Left ventricle myocardium superior (tissue), 1 donor: Measurements from ENCODE around the gene DCC. TPM values are rescaled to one million over a fixed set of nuclear protein-coding genes. Genes with fewer than 3 reads are reported as not detected.
"Not testable (repeated sequence)": the region's sequence is repeated elsewhere in the genome, so short reads cannot be mapped to it uniquely, and the experiment has no call there.

ENCODE experiments used
- ATAC-seq: fragments of 200-7000 bp; cut with Tn5 transposase; one replicate; pipeline ENCODE4 v1.9.1; 2020; ENCODE audit warnings: mild to moderate bottlenecking, moderate library complexity
- DNase-seq: peaks from one replicate; pipeline ENCODE4 v3.0.0-alpha.2; 2020
- intact Hi-C: fragments of 100-400 bp; cut with micrococcal nuclease; formaldehyde crosslinking; loops from one replicate; pipeline ENCODE4 v1.11.0; 2022
- total RNA-seq: library from RNA; stranded (reverse); fragmentation: NEBNext Ultra II Directional; extraction: Animal tissue kit (Norgen Biotek cat#: 25700); gene quantifications from one replicate; pipeline ENCODE4 v1.2.1, GENCODE V29; 2021
- donor health status: DM: no; HTN: yes; CAD: no; lungs with severe emphysema.

DCC gene
- total RNA-seq, 1 donor from 2014 or later, result not detected

GRCh38 chr18:53380063-53380639, 1040.2 kb downstream of the DCC start:
- ATAC-seq (no peak), DNase-seq (no peak)
- intact Hi-C loops, result no loop called here

- no peak for DNase-seq
- ATAC-seq, result no peak
- intact Hi-C loops, result no loop called here
These were observed 1042.9 kb downstream of the DCC start for GRCh38 chr18:53382870-53383269.

DNA sequence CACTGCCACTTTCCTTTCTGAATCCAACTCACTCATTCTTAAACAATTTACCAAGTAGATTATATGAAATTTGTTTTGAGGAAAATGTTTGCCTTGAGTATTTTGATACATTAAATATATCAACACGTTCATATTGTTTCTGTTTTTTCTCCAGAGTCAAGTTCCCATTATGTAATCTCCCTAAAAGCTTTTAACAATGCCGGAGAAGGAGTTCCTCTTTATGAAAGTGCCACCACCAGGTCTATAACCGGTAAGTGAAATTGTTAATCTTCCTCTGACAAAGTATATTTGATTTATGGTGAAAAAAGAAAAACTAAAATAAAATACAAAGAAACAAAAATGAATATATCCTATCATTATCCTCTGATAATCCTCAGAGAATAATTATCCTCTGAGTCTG, 1045.9 kb downstream of the DCC start:
- DNase-seq, result no peak
- ATAC-seq, result no peak

DNA sequence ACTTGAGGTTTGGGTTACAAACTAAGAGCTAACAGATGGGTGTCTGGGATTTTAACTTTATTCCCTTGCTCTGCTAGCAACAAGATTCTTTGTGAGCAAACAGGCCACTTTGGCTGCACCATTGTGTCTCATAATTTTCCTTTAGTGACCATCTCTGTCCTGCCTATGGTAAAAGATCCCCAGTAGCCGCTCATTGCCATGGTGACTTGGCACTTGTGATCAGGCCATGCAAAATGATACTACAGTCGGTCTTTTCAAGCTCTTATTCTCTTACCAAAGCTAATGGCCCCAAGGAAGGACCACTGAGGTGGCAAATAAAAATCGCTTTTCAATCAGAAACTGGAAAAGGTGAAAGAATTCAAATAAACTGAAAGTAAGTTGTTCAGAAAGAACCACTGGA, 1047.6 kb downstream of the DCC start:
- intact Hi-C loops, result no loop called here
- DNase-seq (no peak), ATAC-seq (no peak)

More for the DNA sequence above, 1045.9 kb downstream of the DCC start:
- intact Hi-C loops, result no loop called here

DNA sequence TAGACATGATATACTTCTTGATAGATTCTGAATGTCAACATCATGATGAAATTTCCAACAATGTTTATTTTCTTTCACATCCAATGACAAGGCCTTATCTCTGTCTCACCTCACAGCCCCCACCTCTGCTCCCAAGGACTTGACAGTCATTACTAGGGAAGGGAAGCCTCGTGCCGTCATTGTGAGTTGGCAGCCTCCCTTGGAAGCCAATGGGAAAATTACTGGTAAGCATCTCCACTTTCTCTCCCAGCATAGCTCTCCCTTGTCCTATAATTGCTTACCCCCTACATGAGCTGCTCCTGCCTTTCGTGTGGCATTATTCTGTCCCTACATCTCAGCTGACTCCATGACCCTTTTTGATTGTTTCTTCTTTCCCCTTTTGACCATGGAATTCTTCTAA, 1062.7 kb downstream of the DCC start:
- ATAC-seq, result no peak
- intact Hi-C loops, result no loop called here
- DNase-seq, result no peak

GRCh38 chr18:53408271-53408670, 1068.3 kb downstream of the DCC start:
- ATAC-seq (no peak), DNase-seq (no peak)
- intact Hi-C loops, result no loop called here

- DNase-seq (no peak), ATAC-seq (no peak)
- intact Hi-C loops, result no loop called here
These were observed 1071.5 kb downstream of the DCC start for GRCh38 chr18:53411511-53411910.

- intact Hi-C loops, result no loop called here
- DNase-seq (no peak), ATAC-seq (no peak)
These were observed 1077.0 kb downstream of the DCC start for GRCh38 chr18:53417003-53417402.

- intact Hi-C loops, result no loop called here
- DNase-seq, result no peak
- ATAC-seq, result no peak
These were observed 1081.9 kb downstream of the DCC start for GRCh38 chr18:53421869-53422268.

GRCh38 chr18:53422896-53423295, 1082.9 kb downstream of the DCC start:
- intact Hi-C loops, result no loop called here
- ATAC-seq, result no peak

DNA sequence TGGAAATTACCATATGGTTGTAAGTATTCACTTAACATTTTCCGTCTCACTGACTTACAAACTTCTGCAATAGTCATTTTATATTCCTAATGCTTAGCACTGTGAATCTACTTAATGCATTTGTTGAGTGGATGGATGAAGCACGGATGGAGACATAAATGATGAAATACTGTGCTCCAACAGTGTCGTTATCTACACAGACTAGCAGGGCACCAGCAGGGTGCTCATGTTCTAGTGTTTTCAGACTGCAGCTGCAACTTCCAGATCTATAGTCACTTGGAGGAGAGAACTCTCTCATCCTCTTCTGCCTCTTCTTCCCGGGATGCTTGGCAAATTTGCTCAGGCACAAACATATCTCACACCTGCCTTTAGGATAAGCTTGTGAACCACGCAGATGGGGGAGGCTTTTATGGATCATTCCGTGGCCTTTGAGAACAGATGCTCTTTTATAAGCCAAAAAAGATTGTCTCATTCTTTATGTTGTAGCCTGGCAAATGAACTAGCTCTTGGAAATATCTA, 1086.7 kb downstream of the DCC start:
- DNase-seq, result no peak
- intact Hi-C loops, result no loop called here
- no peak for ATAC-seq

More at GRCh38 chr18:53422896-53423295, 1082.9 kb downstream of the DCC start:
- no peak for DNase-seq

DNA sequence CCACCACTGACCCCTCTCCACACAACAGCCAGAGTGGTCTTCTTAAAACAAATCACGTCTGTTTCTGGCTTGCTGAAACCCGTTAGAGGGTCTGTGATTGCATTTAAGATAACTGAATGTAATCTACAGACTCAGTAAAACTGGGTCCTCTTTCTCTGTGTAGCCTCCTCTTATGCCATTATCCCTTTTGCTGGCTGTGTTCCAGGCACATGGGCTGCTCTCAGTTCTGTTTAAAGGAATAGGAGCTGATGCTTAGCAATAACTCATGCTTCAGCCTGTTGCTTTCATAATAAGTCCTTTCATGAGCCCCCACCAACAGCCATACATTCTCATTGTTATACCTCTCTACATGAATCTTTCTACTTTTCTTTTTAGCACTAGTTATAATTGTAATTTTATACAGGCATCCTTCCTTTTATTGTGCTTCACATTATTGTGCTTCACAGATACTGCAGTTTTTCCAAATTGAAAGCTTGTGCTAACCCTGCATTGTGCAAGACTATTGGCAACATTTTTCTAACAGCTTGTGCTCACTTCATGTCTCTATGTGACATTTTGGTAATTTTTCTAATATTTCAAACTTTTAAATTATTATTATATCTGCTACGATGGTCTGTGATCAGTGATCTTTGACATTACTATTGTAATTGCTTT, 1101.9 kb downstream of the DCC start:
- DNase-seq (peak; percentile 30), ATAC-seq (peak; percentile 72)
- intact Hi-C loops, result no loop called here

DNA sequence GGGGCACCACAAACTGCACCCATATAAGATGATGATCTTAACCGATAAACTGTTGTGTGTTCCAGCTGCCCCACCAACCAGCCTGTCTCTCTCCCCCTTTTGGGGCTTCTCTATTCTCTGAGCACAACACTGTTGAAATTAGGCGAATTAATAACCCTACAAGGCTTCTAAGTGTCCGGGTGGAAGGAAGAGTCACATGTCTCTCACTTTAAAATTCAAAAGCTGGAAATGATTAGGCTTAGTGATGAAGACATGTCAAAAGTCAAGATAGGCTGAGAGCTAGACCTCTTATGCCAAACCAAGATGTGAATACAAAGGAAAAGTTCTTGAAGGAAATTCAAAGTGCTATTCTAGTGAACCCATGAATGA, 1102.4 kb downstream of the DCC start:
- DNase-seq (no peak), ATAC-seq (peak; percentile 56)
- intact Hi-C loops, result no loop called here

- intact Hi-C loops, result no loop called here
- no peak for DNase-seq
- ATAC-seq, result no peak
These were observed 1103.3 kb downstream of the DCC start for GRCh38 chr18:53443336-53443735.

DNA sequence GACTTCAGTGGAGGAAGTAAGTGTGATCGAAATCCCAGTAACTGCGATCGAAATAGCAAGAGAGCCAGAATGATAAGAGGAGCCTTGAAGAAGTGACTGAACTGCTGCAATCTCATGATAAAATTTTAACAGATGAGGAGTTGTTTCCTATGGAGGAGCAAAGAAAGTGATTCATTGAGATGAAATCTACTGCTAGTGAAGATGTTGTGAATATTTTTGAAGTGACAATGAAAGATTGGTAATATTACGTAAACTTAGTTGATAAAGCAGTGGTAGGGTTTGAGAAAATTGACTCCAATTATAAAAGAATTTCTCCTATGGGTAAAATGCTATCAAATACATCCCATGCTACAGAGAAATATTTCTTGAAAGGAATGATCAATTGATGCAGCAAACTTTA, 1103.8 kb downstream of the DCC start:
- DNase-seq (no peak), ATAC-seq (no peak)
- intact Hi-C loops, result no loop called here

GRCh38 chr18:53451902-53452301, 1111.9 kb downstream of the DCC start:
- DNase-seq, result no peak
- ATAC-seq, result no peak
- intact Hi-C loops, result no loop called here

- DNase-seq, result no peak
- ATAC-seq, result no peak
- intact Hi-C loops, result no loop called here
These were observed 1117.1 kb downstream of the DCC start for GRCh38 chr18:53457068-53457467.

DNA sequence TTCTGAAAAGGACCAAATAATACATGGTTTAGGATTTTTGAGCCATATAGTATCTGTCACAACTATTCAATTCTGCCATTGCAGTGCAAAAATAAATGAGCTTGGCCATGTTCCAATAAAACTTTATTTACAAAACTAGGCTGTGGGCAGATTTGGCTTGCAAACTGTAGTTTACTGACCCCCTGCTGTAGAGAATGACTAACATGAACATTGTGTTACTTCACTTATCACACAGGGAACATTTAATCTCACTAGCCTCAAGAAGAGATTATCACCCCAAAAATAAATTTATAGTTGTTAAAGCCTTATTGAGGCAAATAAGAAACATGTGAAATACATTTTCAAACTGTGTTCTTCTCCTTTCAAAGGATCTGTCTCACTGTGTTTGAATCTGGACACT, 1118.3 kb downstream of the DCC start:
- peak; percentile 41 for ATAC-seq
- intact Hi-C loops, result no loop called here
- no peak for DNase-seq

GRCh38 chr18:53458944-53459580, 1119.1 kb downstream of the DCC start:
- intact Hi-C loops, result no loop called here
- peak; percentile 48 for ATAC-seq
- peak; percentile 45 for DNase-seq

DNA sequence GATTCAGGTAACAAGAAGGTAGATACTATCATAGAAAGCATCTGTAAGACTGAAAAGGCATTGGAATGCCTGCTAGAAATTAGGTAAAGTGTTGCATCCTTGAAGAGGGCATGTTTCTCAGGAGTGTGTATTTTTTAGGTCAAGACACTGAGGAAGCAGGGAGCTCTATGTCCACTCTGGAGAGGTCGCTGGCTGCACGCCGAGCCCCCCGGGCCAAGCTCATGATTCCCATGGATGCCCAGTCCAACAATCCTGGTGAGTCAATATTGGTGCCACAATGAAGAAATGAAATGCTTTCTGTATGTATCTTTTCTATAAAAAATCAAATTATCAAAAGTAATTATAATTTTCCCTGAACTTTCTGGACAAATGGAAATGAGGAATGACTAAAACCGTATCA, 1127.8 kb downstream of the DCC start:
- DNase-seq (no peak), ATAC-seq (no peak)

DNA sequence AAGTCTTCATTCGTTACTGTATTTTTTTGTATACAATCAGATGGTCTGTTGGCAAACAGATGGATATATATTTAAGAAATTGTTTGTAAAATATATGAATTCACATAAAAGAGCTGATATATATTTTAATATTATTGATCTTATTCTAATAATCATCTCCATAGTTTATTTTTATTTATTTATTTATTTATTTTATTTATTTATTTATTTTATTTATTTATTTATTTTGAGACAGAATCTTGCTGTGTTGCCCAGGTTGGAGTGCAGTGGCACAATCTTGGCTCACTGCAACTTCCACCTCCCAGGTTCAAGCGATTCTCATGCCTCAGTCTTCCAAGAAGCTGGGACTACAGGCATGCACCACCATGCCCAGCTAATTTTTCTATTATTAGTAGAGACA, 1128.2 kb downstream of the DCC start:
- intact Hi-C loops, ATAC-seq, DNase-seq: not testable (repeated sequence)

More for the DNA sequence above, 1127.8 kb downstream of the DCC start:
- intact Hi-C loops, result no loop called here
